ENCODE measurements around the gene TRAP1. TPM values are rescaled to one million over a fixed set of nuclear protein-coding genes. Genes with fewer than 3 reads are reported as not detected.

TRAP1 gene
- total RNA-seq, 3 donors from 2014 or later = 44.8 to 69.5 (median 51.4) TPM

- Histone ChIP-seq H3K4me3 (no peak overlapping the region), H3K27me3 (no peaks in the 10 kb centered on the region), H3K36me3 (no peaks in the 10 kb centered on the region), H3K4me1 (no peaks in the 10 kb centered on the region), H3K27ac (no peak overlapping the region), H3K9me3 (no peaks in the 10 kb centered on the region)
- no peak for DNase-seq (ENCODE audit: low spot score in 2 of 2)
- TF ChIP-seq POLR2AphosphoS5 (IDR thresholded peaks at IDR 0.05) = no peak
- TF ChIP-seq POLR2A (IDR thresholded peaks at IDR 0.05) = no peak
- TF ChIP-seq CTCF (IDR thresholded peaks at IDR 0.05) = no peak
- intact Hi-C loops (cut with DNase I; ENCODE audit: low total_unique reads) = no loop called here
These were observed 98.6 kb downstream of the TRAP1 start for GRCh38 chr16:3618769-3619141.

DNA sequence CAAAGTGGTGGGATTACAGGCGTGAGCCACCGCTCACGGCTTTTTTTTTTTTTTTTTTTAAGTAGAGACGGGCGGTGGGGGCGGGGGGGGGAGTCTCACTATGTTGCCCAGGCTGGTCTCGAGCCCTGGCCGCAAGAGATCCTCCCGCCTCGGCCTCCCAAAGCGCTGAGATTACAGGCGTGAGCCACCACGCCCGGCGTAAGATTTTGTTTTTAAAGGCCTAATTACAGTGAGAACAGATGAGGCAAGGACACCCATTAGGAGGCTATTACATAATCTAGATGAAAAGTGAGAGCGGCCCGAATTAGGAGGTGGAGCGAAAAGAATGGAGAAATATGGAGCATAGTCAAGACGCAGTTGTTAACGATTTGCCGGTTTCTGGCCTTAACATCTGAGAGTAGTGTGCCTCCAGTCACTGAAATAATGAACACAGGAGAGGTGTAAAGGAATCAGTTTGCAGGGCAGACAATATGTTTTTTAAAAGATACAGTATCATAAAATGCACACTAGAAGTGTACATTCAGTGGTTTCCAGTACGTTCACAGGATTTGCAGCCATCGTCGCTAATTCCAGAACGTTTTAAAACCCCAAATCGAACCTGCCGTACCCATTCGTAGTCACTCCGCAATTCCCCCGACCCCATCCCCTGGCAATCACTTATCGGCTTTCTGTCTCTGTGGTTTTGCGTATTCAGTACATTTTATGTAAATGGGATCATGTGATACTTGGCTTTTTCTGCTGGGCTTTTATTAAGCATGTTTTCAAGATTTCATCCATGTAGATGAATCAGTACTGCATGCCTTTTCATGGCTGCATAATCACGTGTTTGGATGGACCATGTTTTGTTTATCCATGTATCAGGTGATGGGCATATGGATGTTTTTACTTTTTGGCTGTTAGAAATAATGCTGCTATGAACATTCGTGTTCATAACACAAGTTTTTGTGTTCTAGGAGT is 104.5 kb downstream of the TRAP1 start:
- H3K4me3 ChIP-seq = peak overlapping the region; percentile 74 to 99 (median 95)
- no peak overlapping the region for H3K27ac ChIP-seq
- intact Hi-C loops (cut with DNase I; ENCODE audit: low total_unique reads) = no loop called here
- no peak for DNase-seq (ENCODE audit: low spot score in 2 of 2)
- H3K4me1 ChIP-seq = peaks cover 0 to 6% of the 10 kb centered on the region in 2 donors
- no peaks in the 10 kb centered on the region for H3K36me3 ChIP-seq
- no peaks in the 10 kb centered on the region for H3K9me3 ChIP-seq
- TF ChIP-seq POLR2A (IDR thresholded peaks at IDR 0.05) (no peak), CTCF (IDR thresholded peaks at IDR 0.05) (no peak), POLR2AphosphoS5 (IDR thresholded peaks at IDR 0.05) (no peak)
- H3K27me3 ChIP-seq = no peaks in the 10 kb centered on the region

GRCh38 chr16:3611146-3611975 is 106.0 kb downstream of the TRAP1 start, which contains the start of gene SLX4:
Gene SLX4, minus strand, starts transcription at chr16:3611606. Its CDS starts 2,642 bp downstream, at chr16:3608964.
- H3K9me3 ChIP-seq = no peaks in the 10 kb centered on the region
- H3K36me3 ChIP-seq = no peaks in the 10 kb centered on the region
- no peaks in the 10 kb centered on the region for H3K27me3 ChIP-seq
- intact Hi-C loops (cut with DNase I; ENCODE audit: low total_unique reads) = no loop called here
- DNase-seq (ENCODE audit: low spot score in 2 of 2) = peak; percentile 82 to 86
- H3K4me3 ChIP-seq = peak within 1 kb of the TSS; percentile 74 to 99 (median 95)
- peaks cover 0 to 6% of the 10 kb centered on the region in 2 donors for H3K4me1 ChIP-seq
- TF ChIP-seq CTCF (IDR thresholded peaks at IDR 0.05) (no peak), POLR2A (IDR thresholded peaks at IDR 0.05) (no peak), POLR2AphosphoS5 (IDR thresholded peaks at IDR 0.05) (no peak)
- H3K27ac ChIP-seq = peak within 1 kb of the TSS; percentile 76 to 90

GRCh38 chr16:3610698-3611145 is 106.6 kb downstream of the TRAP1 start:
- no peaks in the 10 kb centered on the region for H3K9me3 ChIP-seq
- intact Hi-C loops (cut with DNase I; ENCODE audit: low total_unique reads) = no loop called here

More at GRCh38 chr16:3610698-3611145, 106.6 kb downstream of the TRAP1 start:
- no peak for TF ChIP-seq CTCF (IDR thresholded peaks at IDR 0.05)
- TF ChIP-seq POLR2A (IDR thresholded peaks at IDR 0.05) = no peak
- TF ChIP-seq POLR2AphosphoS5 (IDR thresholded peaks at IDR 0.05) = no peak
- Histone ChIP-seq H3K36me3 (no peaks in the 10 kb centered on the region), H3K4me1 (peaks cover 0 to 6% of the 10 kb centered on the region in 2 donors), H3K4me3 (peak overlapping the region; percentile 74 to 99 (median 95)), H3K27me3 (no peaks in the 10 kb centered on the region), H3K27ac (peak overlapping the region; percentile 68 to 87)
- no peak for DNase-seq (ENCODE audit: low spot score in 2 of 2)
